Astrocyte of the cerebellum (primary cell): Measurements from ENCODE around the gene WWOX.

ENCODE experiments used
- DNase-seq: peaks from one replicate; pipeline ENCODE4 v3.0.0-alpha.2; 2011; ENCODE audit warnings: low read depth
- H3K4me3 ChIP-seq: 2 replicates; pipeline ENCODE4 v1.5.1; 2011; ENCODE audit warnings: mild to moderate bottlenecking, low read depth, low read length, moderate library complexity
- in situ Hi-C: cut with HindIII; loops from 2 replicates; pipeline ENCODE4 v1.10.0; 2017; ENCODE audit warnings: low sequenced_read_pairs
- TF ChIP-seq, protein P1 (sequence below): IDR thresholded peaks from 2 replicates; pipeline ENCODE4 v1.5.1; 2012; ENCODE audit warnings: low read length, low read depth, moderate library complexity, mild to moderate bottlenecking; ENCODE audit errors: missing control alignments

Gene WWOX

DNA sequence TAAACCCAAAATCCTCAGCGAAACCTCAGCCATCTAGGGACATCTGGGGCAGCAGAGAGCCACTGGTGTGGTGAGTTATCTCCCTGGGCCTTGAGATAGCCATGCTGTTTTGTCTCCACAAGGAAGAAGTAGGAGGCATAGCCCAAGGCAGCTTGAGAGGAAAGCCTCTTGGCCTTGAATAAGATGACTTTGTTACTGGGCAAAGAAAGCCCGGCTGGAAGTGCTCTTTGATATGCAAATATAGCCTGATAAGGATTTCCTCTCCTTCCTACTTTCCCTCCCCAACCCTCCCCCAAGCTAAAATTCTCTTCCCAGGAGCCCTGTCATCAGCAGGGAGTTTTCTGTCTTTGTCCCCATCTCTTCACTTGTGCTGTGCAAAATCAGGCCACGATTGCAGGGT, 806.7 kb downstream of the WWOX start:
- H3K4me3 ChIP-seq, result no peak overlapping the region
- no peak for DNase-seq
- in situ Hi-C loops, result no loop called here
- TF ChIP-seq, protein P1, sequence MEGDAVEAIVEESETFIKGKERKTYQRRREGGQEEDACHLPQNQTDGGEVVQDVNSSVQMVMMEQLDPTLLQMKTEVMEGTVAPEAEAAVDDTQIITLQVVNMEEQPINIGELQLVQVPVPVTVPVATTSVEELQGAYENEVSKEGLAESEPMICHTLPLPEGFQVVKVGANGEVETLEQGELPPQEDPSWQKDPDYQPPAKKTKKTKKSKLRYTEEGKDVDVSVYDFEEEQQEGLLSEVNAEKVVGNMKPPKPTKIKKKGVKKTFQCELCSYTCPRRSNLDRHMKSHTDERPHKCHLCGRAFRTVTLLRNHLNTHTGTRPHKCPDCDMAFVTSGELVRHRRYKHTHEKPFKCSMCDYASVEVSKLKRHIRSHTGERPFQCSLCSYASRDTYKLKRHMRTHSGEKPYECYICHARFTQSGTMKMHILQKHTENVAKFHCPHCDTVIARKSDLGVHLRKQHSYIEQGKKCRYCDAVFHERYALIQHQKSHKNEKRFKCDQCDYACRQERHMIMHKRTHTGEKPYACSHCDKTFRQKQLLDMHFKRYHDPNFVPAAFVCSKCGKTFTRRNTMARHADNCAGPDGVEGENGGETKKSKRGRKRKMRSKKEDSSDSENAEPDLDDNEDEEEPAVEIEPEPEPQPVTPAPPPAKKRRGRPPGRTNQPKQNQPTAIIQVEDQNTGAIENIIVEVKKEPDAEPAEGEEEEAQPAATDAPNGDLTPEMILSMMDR, result no peak

DNA sequence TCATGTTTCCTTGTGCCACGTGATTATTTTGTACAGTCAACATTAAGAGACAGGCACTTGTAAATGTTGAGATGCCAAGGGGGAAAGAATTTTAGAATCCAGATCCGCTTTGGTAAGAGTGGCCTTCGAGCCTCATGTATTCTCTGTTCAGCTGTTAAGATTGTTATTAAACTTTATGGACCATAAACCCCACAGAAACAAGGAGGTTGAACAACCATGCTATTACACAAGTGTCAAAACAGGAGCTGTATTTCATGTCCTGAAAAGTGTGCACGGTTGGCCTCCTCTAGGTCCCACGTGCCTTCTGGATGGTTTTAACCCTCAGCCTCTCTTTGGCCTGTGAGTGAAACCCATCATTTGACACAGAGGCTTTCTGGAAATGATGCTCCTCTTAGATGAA, 809.8 kb downstream of the WWOX start:
- no peak for DNase-seq
- H3K4me3 ChIP-seq, result no peak overlapping the region
- in situ Hi-C loops, result no loop called here
- TF ChIP-seq, protein P1, result no peak

DNA sequence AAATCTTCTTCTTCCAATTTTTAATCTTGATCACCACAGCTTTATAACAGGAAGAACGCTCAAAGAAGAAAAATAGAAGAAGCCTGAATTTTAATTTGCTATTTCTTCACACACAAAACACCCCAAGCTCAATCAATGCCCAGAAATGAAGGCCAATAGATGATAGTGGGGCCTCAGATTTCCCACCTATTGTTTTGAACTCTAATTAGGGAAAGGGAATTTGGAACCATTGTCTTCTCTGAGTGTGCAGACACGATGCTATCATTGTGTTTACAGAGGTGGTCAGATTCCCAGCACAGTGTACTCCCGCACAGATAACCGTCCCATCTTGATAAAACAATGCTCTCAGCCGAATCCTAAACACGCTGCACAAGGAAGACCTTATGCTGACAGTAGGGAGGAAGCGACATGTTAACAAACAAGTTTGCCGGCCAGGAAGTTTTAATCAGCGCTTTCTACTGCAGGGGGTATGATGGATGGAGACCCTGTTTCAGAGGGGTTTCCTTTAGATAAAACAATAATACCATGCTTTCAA, 816.4 kb downstream of the WWOX start:
- H3K4me3 ChIP-seq, result no peak overlapping the region
- in situ Hi-C loops, result no loop called here
- DNase-seq, result no peak
- TF ChIP-seq, protein P1, result no peak

DNA sequence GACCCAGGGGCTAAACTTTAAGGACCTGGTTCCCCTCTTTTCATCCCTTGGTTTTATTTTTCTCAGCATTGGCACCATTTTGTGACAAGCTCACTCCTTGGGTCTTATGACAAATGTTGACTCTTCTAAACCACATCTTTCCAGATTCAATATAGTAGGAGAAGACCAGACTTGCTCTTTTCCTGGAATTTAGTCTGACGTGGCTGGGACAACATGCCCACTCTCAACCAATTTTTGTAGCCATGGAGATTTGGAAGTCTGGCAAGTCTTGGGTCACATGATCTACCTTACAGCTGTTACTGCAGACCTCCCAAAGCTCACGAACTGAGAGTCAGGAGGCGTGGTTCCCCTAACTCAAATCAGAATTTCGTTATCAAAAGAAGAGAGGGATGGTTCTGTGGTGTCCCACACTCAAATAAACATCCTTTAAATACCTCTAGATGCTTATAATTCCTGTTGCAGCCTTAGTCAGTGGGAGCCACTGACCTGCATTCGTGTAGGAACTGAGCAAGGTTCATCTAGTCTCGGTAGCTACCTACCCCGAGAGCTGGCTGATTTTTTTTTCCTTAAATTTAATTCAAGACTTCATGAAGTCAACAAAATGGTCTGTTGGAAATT, 817.6 kb downstream of the WWOX start:
- in situ Hi-C loops, result no loop called here
- no peak for DNase-seq
- H3K4me3 ChIP-seq, result no peak overlapping the region
- TF ChIP-seq, protein P1, result no peak

DNA sequence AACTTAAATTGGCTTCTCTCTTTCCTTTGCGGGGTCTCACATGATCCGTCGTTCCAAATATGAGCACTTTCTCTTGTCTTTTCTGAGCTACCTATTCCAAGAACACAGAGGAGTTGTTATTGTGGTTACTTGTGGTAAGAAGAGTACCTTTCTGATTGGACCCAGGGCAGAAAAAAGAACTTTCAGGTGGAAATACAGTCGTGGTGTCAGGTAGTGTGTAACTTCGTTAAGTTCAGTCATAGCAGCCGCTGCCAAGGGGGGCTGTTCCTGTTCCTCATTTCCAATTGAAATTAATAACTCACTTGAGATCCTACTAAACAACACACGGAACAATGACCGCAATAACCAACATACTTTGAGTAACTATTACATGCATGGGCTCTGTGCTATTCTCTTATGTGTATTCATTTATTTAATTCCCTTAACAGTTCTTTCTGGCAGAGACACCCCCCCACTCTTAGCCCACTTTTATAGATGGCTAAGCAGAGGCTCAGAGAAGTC, 819.4 kb downstream of the WWOX start:
- no peak overlapping the region for H3K4me3 ChIP-seq
- TF ChIP-seq, protein P1, result no peak
- in situ Hi-C loops, result no loop called here
- DNase-seq, result no peak

DNA sequence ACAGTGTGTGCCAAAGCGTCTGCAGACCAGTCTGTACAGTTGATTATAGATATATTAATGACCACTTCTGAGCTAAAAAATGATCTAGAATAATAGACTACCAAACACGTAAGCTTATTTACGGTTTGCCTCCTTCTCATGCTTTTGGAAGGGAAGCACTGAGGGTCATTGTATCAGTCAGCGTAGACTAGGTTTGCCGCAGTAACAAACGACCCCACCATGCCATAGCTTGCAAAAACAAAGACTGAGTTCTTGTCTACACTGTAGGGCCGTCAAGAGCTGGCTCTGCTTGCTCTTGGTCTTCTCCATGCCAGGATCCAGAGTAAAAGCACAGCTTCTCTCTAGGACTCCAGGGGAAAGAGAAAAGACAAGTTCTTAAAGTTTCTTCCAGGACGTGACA, 820.4 kb downstream of the WWOX start:
- in situ Hi-C loops, result no loop called here
- no peak overlapping the region for H3K4me3 ChIP-seq
- TF ChIP-seq, protein P1, result no peak
- DNase-seq, result no peak
